Left ventricle myocardium superior (tissue), 1 donor: Measurements from ENCODE around the gene UPP1. TPM values are rescaled to one million over a fixed set of nuclear protein-coding genes. Genes with fewer than 3 reads are reported as not detected.
A peak's percentile ranks its signal among the peaks of the same experiment; 100 is the strongest.

Source experiments
- ATAC-seq: fragments of 200-7000 bp; cut with Tn5 transposase; one replicate; pipeline ENCODE4 v1.9.1; 2020; ENCODE audit warnings: mild to moderate bottlenecking, moderate library complexity
- DNase-seq: peaks from one replicate; pipeline ENCODE4 v3.0.0-alpha.2; 2020
- intact Hi-C: fragments of 100-400 bp; cut with micrococcal nuclease; formaldehyde crosslinking; loops from one replicate; pipeline ENCODE4 v1.11.0; 2022
- total RNA-seq: library from RNA; stranded (reverse); fragmentation: NEBNext Ultra II Directional; extraction: Animal tissue kit (Norgen Biotek cat#: 25700); gene quantifications from one replicate; pipeline ENCODE4 v1.2.1, GENCODE V29; 2021
- donor health status: DM: no; HTN: yes; CAD: no; lungs with severe emphysema.

UPP1 gene
- total RNA-seq, 1 donor from 2014 or later, result 20.9 TPM

GRCh38 chr7:48083114-48083830 is 5.8 kb upstream of the UPP1 start:
- ATAC-seq (no peak), DNase-seq (no peak)
- intact Hi-C loops, result no loop called here

- DNase-seq, result peak; percentile 57
- intact Hi-C loops, result no loop called here
Observed at GRCh38 chr7:48084727-48085432, 4.2 kb upstream of the UPP1 start.

GRCh38 chr7:48085433-48085791 is 3.7 kb upstream of the UPP1 start:
- ATAC-seq, result no peak
- no peak for DNase-seq
- intact Hi-C loops, result no loop called here

More at GRCh38 chr7:48084727-48085432, 4.2 kb upstream of the UPP1 start:
- peak; percentile 32 for ATAC-seq

GRCh38 chr7:48085942-48086341 is 3.1 kb upstream of the UPP1 start:
- ATAC-seq (no peak), DNase-seq (no peak)
- intact Hi-C loops, result no loop called here

GRCh38 chr7:48087349-48087748 is 1.7 kb upstream of the UPP1 start:
- no peak for DNase-seq
- intact Hi-C loops, result no loop called here
- ATAC-seq, result no peak

- intact Hi-C loops, result no loop called here
- DNase-seq, result peak; percentile 90
- peak; percentile 70 for ATAC-seq
Observed at GRCh38 chr7:48088559-48089045, 463 bp upstream of the UPP1 start.

- DNase-seq, result peak; percentile 58
- ATAC-seq, result no peak
- intact Hi-C loops, result loop anchor here (10.0 kb wide), 1 partner anchor 95 kb away; no protein-coding TSS in a partner anchor
Observed at GRCh38 chr7:48090095-48090805, 1.2 kb downstream of the UPP1 start.

- DNase-seq (no peak), ATAC-seq (no peak)
- intact Hi-C loops, result loop anchor here (1.0 to 10.0 kb wide), 2 partner anchors 15 to 97 kb away; no protein-coding TSS in a partner anchor
Observed at GRCh38 chr7:48091506-48092433, 2.7 kb downstream of the UPP1 start.

- intact Hi-C loops, result loop anchor here (10.0 kb wide), 1 partner anchor 100 kb away; no protein-coding TSS in a partner anchor
- DNase-seq (no peak), ATAC-seq (no peak)
Observed at GRCh38 chr7:48094861-48095293, 5.8 kb downstream of the UPP1 start.

- ATAC-seq, result peak; percentile 37
- intact Hi-C loops, result loop anchor here (10.0 kb wide), 1 partner anchor 101 kb away; no protein-coding TSS in a partner anchor
- no peak for DNase-seq
Observed at GRCh38 chr7:48096273-48096672, 7.2 kb downstream of the UPP1 start.

- intact Hi-C loops, result loop anchor here (10.0 kb wide), 1 partner anchor 103 kb away; no protein-coding TSS in a partner anchor
- DNase-seq (no peak), ATAC-seq (no peak)
Observed at GRCh38 chr7:48097521-48098231, 8.6 kb downstream of the UPP1 start.

GRCh38 chr7:48098846-48099245 is 9.8 kb downstream of the UPP1 start:
- no peak for DNase-seq
- no peak for ATAC-seq
- intact Hi-C loops, result loop anchor here (10.0 kb wide), 1 partner anchor 104 kb away; no protein-coding TSS in a partner anchor

- DNase-seq (no peak), ATAC-seq (no peak)
- intact Hi-C loops, result loop anchor here (10.0 kb wide), 2 partner anchors 105 to 155 kb away; partner anchors contain the start of gene PKD1L1
Observed at GRCh38 chr7:48099781-48100180, 10.7 kb downstream of the UPP1 start.

- no peak for ATAC-seq
- intact Hi-C loops, result loop anchor here (10.0 kb wide), 1 partner anchor 157 kb away; the partner anchor contains the start of gene PKD1L1
- DNase-seq, result no peak
Observed at GRCh38 chr7:48101352-48101751, 12.3 kb downstream of the UPP1 start.

- no peak for ATAC-seq
- DNase-seq, result no peak
- intact Hi-C loops, result loop anchor here (10.0 kb wide), 1 partner anchor 157 kb away; the partner anchor contains the start of gene PKD1L1
Observed at GRCh38 chr7:48101968-48102367, 12.9 kb downstream of the UPP1 start.

- ATAC-seq, result no peak
- intact Hi-C loops, result loop anchor here (10.0 kb wide), 1 partner anchor 158 kb away; the partner anchor contains the start of gene PKD1L1
- DNase-seq, result no peak
Observed at GRCh38 chr7:48102530-48102929, 13.5 kb downstream of the UPP1 start.

- ATAC-seq (no peak), DNase-seq (no peak)
- intact Hi-C loops, result loop anchor here (10.0 kb wide), 1 partner anchor 160 kb away; the partner anchor contains the start of gene PKD1L1
Observed at GRCh38 chr7:48105045-48105444, 16.0 kb downstream of the UPP1 start.
